MM.1S (cell line): ENCODE data around the gene SLC9A3.
A peak's percentile ranks its signal among the peaks of the same experiment; 100 is the strongest.

ENCODE experiments used
- DNase-seq: peaks from one replicate; pipeline ENCODE4 v3.0.0-alpha.2; 2015
- H2AFZ ChIP-seq: fragments of 300-600 bp; sonication (generic); 2 replicates; pipeline ENCODE4 v1.6.0; 2016; ENCODE audit warnings: antibody characterized with exemption, low read length
- H3F3A ChIP-seq: fragments of 300-600 bp; sonication (generic); 2 replicates; pipeline ENCODE4 v1.6.1; 2016; ENCODE audit warnings: mild to moderate bottlenecking, antibody characterized with exemption, low read length, moderate library complexity, mixed read lengths; ENCODE audit not compliant: insufficient read depth
- H3K27ac ChIP-seq: fragments of 300-600 bp; sonication (generic); 2 replicates; pipeline ENCODE4 v1.5.1; 2016; ENCODE audit warnings: mild to moderate bottlenecking, low read length
- H3K27me3 ChIP-seq: fragments of 300-600 bp; sonication (generic); replicated peaks from 2 replicates; pipeline ENCODE4 v1.6.0; 2016; ENCODE audit warnings: low read length; ENCODE audit not compliant: insufficient read depth
- H3K36me3 ChIP-seq: fragments of 300-600 bp; sonication (generic); replicated peaks from 2 replicates; pipeline ENCODE4 v1.6.1; 2016; ENCODE audit warnings: mild to moderate bottlenecking, low read length, mixed read lengths; ENCODE audit not compliant: insufficient read depth
- H3K4me1 ChIP-seq: fragments of 300-600 bp; sonication (generic); 2 replicates; pipeline ENCODE4 v1.6.1; 2016; ENCODE audit warnings: low read length, mixed read lengths
- H3K4me2 ChIP-seq: fragments of 300-600 bp; sonication (generic); 2 replicates; pipeline ENCODE4 v1.6.0; 2016; ENCODE audit warnings: low read depth, low read length
- H3K4me3 ChIP-seq: fragments of 300-600 bp; sonication (generic); 2 replicates; pipeline ENCODE4 v1.5.1; 2016; ENCODE audit warnings: low read length, mixed read lengths
- H3K79me2 ChIP-seq: fragments of 300-600 bp; sonication (generic); 2 replicates; pipeline ENCODE4 v1.6.1; 2016; ENCODE audit warnings: mixed run types, low read length, mixed read lengths
- H3K9ac ChIP-seq: fragments of 300-600 bp; sonication (generic); 2 replicates; pipeline ENCODE4 v1.6.1; 2016; ENCODE audit warnings: low read length, mixed read lengths
- H3K9me2 ChIP-seq: fragments of 300-600 bp; sonication (generic); replicated peaks from 2 replicates; pipeline ENCODE4 v1.6.1; 2016; ENCODE audit warnings: mild to moderate bottlenecking, low read length, mixed read lengths; ENCODE audit not compliant: insufficient read depth
- H3K9me3 ChIP-seq: fragments of 300-600 bp; sonication (generic); replicated peaks from 2 replicates; pipeline ENCODE4 v1.6.1; 2016; ENCODE audit warnings: mild to moderate bottlenecking, low read length, mixed read lengths; ENCODE audit not compliant: insufficient read depth
- H4K20me1 ChIP-seq: fragments of 300-600 bp; sonication (generic); 2 replicates; pipeline ENCODE4 v1.6.1; 2016; ENCODE audit warnings: mild to moderate bottlenecking, low read length, moderate library complexity, mixed read lengths; ENCODE audit not compliant: insufficient read depth
- CTCF ChIP-seq: fragments of 300-600 bp; sonication (generic); IDR thresholded peaks from 2 replicates; pipeline ENCODE4 v1.5.1; 2016; ENCODE audit warnings: antibody characterized with exemption, low read length, mixed read lengths
- EZH2 ChIP-seq: fragments of 300-600 bp; sonication (generic); optimal IDR thresholded peaks from 2 replicates; pipeline ENCODE3; 2017; ENCODE audit warnings: low read depth, mild to moderate bottlenecking, antibody characterized with exemption, low read length, mixed read lengths
- EZH2phosphoT487 ChIP-seq: fragments of 300-600 bp; sonication (generic); IDR thresholded peaks from 2 replicates; pipeline ENCODE4 v1.6.1; 2018; ENCODE audit warnings: antibody characterized with exemption, low read length

The SLC9A3 gene

GRCh38 chr5:446883-447263, 77.4 kb downstream of the SLC9A3 start:
- H2AFZ ChIP-seq: no peak overlapping the region
- no peaks in the 10 kb centered on the region for H3K27me3 ChIP-seq
- no peak overlapping the region for H3K27ac ChIP-seq
- no peaks in the 10 kb centered on the region for H4K20me1 ChIP-seq
- H3K4me1 ChIP-seq: peaks cover 11% of the 10 kb centered on the region; the same call in 1 of the 2 replicates
- peaks cover 20% of the 10 kb centered on the region; the same call in 1 of the 2 replicates for H3K36me3 ChIP-seq
- H3K9me2 ChIP-seq: no peaks in the 10 kb centered on the region
- H3K9me3 ChIP-seq: no peaks in the 10 kb centered on the region
- H3K9ac ChIP-seq: no peak overlapping the region
- H3K79me2 ChIP-seq: peaks cover 62% of the 10 kb centered on the region
- TF ChIP-seq EZH2phosphoT487 (no peak), EZH2 (no peak), CTCF (peak; percentile 57)
- H3K4me3 ChIP-seq: no peak overlapping the region
- H3K4me2 ChIP-seq: no peak overlapping the region
- H3F3A ChIP-seq: 0 out of 2 replicates have a peak, but pooled peaks cover 3% of the 10 kb centered on the region
- DNase-seq: peak; percentile 52

- H3F3A ChIP-seq: 0 out of 2 replicates have a peak, but pooled peaks cover 3% of the 10 kb centered on the region
- no peak overlapping the region for H3K4me2 ChIP-seq
- no peaks in the 10 kb centered on the region for H3K27me3 ChIP-seq
- TF ChIP-seq EZH2phosphoT487 (no peak), EZH2 (no peak), CTCF (no peak)
- no peaks in the 10 kb centered on the region for H3K9me2 ChIP-seq
- no peaks in the 10 kb centered on the region for H3K9me3 ChIP-seq
- peaks cover 20% of the 10 kb centered on the region; the same call in 1 of the 2 replicates for H3K36me3 ChIP-seq
- no peak overlapping the region for H2AFZ ChIP-seq
- H3K4me3 ChIP-seq: no peak overlapping the region
- H3K4me1 ChIP-seq: peaks cover 14% of the 10 kb centered on the region; the same call in 1 of the 2 replicates
- DNase-seq: no peak
- no peak overlapping the region for H3K27ac ChIP-seq
- no peaks in the 10 kb centered on the region for H4K20me1 ChIP-seq
- peaks cover 59% of the 10 kb centered on the region for H3K79me2 ChIP-seq
- H3K9ac ChIP-seq: no peak overlapping the region
Measured at GRCh38 chr5:446066-446882, 78.0 kb downstream of the SLC9A3 start.

- Histone ChIP-seq H3K4me1 (peaks cover 18% of the 10 kb centered on the region), H3K36me3 (peaks cover 16% of the 10 kb centered on the region; the same call in 1 of the 2 replicates), H3K4me2 (no peak overlapping the region), H4K20me1 (no peaks in the 10 kb centered on the region), H3K27me3 (no peaks in the 10 kb centered on the region), H3F3A (0 out of 2 replicates have a peak, but pooled peaks cover 3% of the 10 kb centered on the region), H3K79me2 (peaks cover 59% of the 10 kb centered on the region), H3K9ac (no peak overlapping the region), H2AFZ (no peak overlapping the region), H3K4me3 (no peak overlapping the region), H3K9me3 (no peaks in the 10 kb centered on the region), H3K9me2 (no peaks in the 10 kb centered on the region), H3K27ac (no peak overlapping the region)
- no peak for TF ChIP-seq EZH2phosphoT487
- no peak for TF ChIP-seq CTCF
- no peak for TF ChIP-seq EZH2
- no peak for DNase-seq
Measured at GRCh38 chr5:445591-445990, 78.7 kb downstream of the SLC9A3 start.
